Choroid plexus epithelial cell (primary cell): ENCODE results near the gene ZDHHC13.

Experiments used
- DNase-seq: peaks from one replicate; pipeline ENCODE4 v3.0.0-alpha.2; 2010; ENCODE audit warnings: low read depth
- H3K4me3 ChIP-seq: 2 replicates; pipeline ENCODE4 v1.5.1; 2011; ENCODE audit warnings: low read depth, mild to moderate bottlenecking, control low read depth, low read length, moderate library complexity
- TF ChIP-seq, protein P1 (sequence below): conservative IDR thresholded peaks from 2 replicates; pipeline ENCODE4 v1.5.1; 2011; ENCODE audit warnings: low read depth, mild to moderate bottlenecking, control low read depth, inconsistent platforms, low read length, moderate library complexity

The ZDHHC13 gene

DNA sequence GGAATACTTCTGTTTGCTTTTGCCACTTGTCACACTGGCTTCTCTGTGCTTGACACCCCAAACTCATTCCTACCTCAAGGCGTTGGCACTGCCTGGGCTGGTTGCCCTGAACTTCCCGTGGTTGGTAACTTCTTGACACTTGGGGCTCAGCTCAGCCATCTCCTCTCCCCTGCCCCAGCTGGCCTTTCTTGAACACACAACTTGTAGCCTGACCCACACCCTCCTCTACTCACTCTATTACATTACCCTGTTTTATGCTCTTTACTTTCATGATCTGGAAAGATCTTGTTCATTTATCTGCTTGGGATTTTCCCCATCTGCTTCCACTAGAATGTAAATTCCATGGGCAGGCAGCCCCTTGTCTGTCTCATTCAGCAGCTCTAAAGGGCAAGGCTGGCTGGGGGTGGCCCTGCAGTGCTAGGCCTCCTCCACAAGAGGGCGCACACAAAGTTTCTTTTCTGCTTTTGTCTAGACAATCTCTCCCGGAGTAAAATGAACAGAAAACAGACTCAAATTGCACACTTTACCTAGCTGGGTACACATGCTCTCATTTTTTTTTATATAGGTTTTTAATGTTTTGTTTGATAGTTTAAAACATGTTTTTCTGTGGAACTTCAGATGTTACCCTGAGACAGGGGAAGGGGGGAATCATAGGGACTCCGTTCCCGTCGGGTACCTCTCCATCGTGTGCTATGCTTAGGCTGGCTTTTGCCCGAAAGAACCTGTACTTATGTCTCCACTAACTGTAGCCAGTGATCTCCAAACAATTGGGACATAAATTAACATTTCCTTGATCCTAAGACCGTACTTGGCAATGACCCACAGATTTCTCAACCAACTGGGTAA is 40.0 kb upstream of the ZDHHC13 start:
- H3K4me3 ChIP-seq = no peak overlapping the region
- TF ChIP-seq, protein P1, sequence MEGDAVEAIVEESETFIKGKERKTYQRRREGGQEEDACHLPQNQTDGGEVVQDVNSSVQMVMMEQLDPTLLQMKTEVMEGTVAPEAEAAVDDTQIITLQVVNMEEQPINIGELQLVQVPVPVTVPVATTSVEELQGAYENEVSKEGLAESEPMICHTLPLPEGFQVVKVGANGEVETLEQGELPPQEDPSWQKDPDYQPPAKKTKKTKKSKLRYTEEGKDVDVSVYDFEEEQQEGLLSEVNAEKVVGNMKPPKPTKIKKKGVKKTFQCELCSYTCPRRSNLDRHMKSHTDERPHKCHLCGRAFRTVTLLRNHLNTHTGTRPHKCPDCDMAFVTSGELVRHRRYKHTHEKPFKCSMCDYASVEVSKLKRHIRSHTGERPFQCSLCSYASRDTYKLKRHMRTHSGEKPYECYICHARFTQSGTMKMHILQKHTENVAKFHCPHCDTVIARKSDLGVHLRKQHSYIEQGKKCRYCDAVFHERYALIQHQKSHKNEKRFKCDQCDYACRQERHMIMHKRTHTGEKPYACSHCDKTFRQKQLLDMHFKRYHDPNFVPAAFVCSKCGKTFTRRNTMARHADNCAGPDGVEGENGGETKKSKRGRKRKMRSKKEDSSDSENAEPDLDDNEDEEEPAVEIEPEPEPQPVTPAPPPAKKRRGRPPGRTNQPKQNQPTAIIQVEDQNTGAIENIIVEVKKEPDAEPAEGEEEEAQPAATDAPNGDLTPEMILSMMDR = peak; percentile 96
- DNase-seq = peak; percentile 61

DNA sequence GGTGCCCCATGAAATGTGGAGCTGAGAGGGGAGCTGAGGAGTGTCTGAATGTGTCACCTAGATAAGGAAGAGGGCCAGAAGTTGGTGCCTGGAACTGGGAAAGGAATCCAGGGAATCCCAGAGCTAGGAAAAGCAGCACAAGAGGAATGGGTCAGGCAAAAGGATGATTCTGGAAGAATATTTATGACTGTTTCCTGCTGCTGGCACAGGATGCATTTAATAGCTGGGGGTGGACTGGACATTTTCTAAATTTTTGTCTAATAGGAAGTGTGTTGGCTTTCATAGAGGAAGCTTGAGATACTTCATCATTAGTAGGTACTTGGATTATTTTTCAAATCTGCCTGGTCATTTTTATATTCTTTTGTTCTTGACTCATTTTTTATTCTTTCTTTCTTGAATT is 39.0 kb upstream of the ZDHHC13 start:
- no peak overlapping the region for H3K4me3 ChIP-seq
- TF ChIP-seq, protein P1 = no peak
- no peak for DNase-seq

DNA sequence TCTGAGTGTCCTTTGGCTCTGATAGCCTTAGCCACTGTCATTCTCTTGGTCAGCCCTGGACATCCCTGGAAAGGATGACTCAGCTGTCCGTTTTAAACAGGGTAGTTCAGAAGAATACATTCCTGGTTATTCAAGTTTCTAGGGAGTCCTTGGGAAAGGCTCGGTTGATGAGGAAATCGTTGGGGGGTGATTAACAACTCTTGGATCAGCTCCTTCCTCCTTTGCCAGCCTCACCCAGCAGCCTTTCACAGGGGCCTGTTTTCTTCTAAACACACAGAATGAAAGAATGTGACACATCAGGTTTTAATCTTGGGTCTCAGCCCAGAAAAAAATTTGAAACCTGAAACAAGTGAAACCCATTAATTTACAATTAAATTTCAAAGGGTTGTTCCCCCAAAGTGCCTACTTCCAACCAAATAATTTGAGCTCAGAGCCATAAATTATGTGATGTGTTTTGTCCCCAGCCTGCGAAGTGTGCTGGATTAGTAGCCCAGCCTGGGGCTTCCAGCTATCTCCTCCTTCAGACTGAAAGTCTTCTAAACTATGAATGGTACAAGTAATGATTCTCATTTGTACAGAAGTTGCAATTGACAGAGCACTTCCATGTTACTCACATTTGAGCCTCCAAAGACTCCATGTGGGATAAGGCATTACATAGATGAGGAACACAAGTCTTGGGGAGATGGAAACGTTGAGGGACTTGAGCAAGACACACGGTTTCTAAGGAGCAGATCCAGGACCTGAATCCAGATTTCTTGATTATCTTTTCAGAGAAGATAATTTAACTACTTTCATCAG is 37.1 kb upstream of the ZDHHC13 start:
- no peak overlapping the region for H3K4me3 ChIP-seq
- peak; percentile 48 for DNase-seq
- TF ChIP-seq, protein P1 = no peak

DNA sequence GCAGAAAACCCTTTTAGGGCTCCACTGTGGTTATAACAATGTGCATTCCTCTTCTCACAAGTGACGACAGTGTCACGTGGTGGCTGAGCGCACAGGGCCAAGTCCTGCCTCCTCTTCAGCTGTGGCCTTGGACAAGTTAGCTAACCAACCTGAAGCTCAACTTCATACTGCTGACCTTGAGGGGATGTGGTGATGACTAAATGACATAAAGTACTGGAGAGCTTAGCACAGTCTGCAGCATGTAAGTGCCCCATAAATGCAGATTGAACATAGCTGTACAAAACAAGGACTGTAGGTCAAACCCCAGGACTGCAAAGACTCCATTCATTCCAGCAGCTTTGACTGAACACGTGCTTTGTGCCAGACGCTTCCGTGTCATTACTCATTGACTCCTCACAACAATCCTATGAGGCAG is 36.4 kb upstream of the ZDHHC13 start:
- TF ChIP-seq, protein P1 = no peak
- no peak overlapping the region for H3K4me3 ChIP-seq
- DNase-seq = peak; percentile 67

DNA sequence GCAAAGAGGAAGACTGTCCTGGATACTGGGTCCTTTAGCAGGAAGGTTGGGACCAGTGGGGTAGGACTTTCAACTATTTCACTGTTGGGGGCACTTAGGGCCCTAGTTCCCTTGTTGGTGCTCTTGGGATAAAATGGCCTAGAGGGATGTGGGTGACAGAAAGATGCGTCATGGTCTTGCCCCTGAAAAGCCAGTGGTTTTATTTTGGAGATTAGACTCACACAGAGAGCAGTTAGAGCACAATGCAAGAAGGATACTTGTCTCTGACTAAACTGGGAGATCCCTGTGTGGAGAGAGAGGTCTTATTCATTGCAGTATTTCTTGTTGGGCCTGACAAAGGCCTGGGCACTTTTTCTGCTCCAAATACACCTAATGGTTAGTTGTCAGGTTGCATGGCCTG is 33.8 kb upstream of the ZDHHC13 start:
- H3K4me3 ChIP-seq = no peak overlapping the region
- DNase-seq = no peak
- TF ChIP-seq, protein P1 = no peak

DNA sequence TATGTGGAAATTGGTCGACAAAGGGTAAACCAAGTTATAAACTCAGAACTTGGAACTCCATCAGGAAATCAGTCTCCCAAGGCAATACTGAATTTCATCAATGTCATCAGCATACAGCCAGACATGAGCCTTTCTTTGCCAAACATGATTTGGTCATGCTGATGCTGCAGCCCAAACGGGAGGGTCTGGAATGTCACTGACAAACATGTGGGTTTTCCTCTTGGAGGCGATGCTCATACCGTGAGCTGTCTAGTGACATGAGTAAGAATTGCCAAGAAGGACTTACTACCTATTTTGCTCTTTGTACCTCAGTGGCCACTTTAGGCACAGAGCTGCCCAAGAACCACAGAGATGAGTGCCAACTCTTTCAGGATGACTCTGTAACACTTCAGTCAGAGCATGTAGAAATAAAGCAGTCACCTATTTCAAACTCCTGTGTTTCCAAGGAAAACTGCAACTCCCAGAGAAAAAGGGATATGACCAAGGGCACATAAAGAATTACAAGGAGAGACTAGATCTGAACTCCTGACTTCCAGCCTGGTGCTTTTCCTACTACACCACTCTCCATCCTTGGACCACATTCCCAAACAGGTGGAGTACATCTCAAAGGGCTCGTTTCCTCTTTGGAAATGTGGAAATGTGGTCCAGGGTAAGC is 32.2 kb upstream of the ZDHHC13 start:
- no peak overlapping the region for H3K4me3 ChIP-seq
- TF ChIP-seq, protein P1 = no peak
- DNase-seq = no peak
